Suprapubic skin (tissue), 4 donors: ENCODE measurements around the gene MYO6.

ENCODE experiments used
- CTCF ChIP-seq, 2 donors: fragments of 200-600 bp in 1 of 2; fragments of 450-650 bp in 1 of 2; sonication (generic) in 1 of 2; IDR thresholded peaks; one replicate each; pipeline ENCODE4 v1.5.1; 2016 to 2019; ENCODE audit warnings: antibody characterized with exemption in 2 of 2, mild to moderate bottlenecking in 1 of 2, moderate library complexity in 1 of 2
- POLR2A ChIP-seq, 2 donors: fragments of 450-650 bp; IDR thresholded peaks; one replicate each; pipeline ENCODE4 v1.6.1; 2017; ENCODE audit warnings: antibody characterized with exemption in 2 of 2, mild to moderate bottlenecking in 2 of 2, moderate library complexity in 2 of 2
- POLR2AphosphoS5 ChIP-seq, 3 donors: sonication (generic); formaldehyde crosslinking; IDR thresholded peaks; one replicate each; pipeline ENCODE4 v1.6.1; 2017; ENCODE audit warnings: antibody characterized with exemption in 3 of 3

DNA sequence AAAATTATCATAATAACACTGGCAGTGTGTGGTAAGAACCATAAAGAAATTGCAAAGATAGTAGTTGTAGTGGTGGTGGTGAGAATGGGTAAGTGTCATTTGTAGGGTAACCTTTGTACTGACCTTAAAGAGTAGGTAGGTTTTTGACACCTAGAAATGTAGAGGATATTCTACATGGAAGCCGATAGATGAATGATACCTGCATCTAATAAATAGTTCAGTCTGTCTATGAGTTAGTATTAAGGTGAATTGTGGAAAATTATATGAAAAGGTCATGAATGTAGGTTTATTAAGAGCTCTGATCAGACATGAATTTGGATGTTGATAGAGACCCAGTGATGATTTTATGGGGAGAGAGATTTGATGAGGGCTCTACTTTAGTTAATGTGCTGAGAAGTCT, 78.1 kb downstream of the MYO6 start:
- TF ChIP-seq CTCF (IDR thresholded peaks at IDR 0.05) (no peak), POLR2A (IDR thresholded peaks at IDR 0.05) (no peak), POLR2AphosphoS5 (IDR thresholded peaks at IDR 0.05) (no peak)
